Activated T-cell treated with anti-CD3 and anti-CD28 coated beads for 4 hours (primary cell): ENCODE data around the gene INO80C.
"Not testable (repeated sequence)": the region's sequence is repeated elsewhere in the genome, so short reads cannot be mapped to it uniquely, and the experiment has no call there.

ENCODE experiments used
- DNase-seq: peaks from one replicate; pipeline ENCODE4 v3.0.0-alpha.2; 2020

Gene INO80C

GRCh38 chr18:35458271-35458670, 39.5 kb downstream of the INO80C start:
- no peak for DNase-seq

DNA sequence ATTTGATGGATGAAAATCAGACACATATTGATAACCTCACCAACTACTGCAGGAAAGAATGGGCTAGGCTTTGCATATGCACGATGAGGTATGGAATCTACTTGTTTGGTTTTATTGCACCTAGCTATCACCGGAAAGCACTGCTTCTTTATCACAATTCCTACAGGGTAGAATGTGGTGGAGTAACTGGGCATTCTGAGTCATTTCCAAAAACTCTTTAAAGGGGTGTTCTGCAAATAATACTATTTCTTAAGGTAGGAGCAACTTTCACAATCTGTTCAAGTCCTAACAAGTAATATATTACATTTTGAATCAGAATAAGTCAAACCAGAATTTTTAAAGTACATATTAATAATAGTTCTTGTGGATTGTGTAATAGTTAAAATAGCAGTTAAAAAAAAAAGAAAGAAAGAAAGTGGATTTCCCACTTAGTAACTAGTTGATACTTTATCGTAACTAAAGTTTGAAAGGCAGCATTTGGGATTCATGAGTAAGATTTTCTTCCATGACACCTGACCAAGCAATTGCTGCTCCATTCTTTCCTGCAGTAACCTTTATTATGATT, 40.5 kb downstream of the INO80C start:
- DNase-seq: no peak

DNA sequence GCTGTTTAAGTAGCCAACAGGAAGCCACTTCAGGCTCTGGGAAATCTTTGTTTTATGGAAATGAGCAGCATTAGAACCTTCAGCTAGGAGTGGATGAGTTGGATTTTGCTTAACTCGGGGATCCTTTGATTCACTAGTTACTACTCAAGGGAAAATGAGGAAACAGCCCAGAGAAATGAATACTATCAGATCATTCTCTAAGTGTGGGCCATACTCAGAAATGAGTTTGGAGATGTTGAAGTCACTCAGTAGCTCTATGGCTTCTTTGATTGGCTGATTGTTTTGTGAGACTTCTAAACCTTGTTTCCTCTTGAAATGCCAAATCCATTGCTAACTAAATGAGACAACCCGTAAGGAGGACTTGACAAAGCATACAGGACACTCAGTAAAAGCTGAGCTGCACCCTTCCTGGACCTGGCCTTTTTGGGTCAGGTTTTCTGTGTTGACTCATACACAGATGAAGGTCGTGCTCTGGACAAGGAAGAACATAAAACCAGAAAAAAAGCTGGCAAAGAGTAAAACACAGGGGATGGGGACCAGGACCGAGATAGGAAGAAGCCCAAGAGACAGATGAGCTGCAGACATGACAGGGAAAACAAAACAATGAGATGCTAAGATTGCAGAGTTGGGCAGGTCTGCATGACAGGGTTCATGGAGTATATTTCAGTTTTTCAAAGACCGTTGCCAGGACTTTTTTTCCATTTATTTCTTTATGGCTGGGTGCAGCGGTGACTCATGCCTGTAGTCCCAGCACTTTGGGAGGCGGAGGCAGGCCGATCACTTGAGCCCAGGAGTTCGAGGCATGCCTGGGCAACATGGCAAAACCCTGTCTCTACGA, 41.6 kb downstream of the INO80C start:
- no peak for DNase-seq

GRCh38 chr18:35454803-35455202, 43.0 kb downstream of the INO80C start:
- DNase-seq: no peak

DNA sequence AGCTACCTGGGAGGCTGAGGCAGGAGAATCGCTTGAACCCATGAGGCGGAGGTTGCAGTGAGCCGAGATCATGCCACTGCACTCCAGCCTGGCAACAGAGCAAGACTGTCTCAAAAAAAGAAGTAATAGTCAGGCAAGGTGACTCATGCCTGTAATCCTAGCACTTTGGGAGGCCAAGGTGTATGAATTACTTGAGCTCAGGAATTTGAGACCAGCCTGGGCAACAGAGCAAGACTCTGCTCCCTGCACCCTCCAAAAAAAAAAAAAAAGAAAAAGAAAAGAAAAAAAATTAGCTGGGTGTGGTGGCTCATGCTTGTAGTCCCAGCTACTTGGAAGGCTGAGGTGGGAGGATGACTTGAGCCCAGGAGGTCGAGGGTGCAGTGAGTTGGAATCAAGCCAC, 44.7 kb downstream of the INO80C start:
- DNase-seq: not testable (repeated sequence)

DNA sequence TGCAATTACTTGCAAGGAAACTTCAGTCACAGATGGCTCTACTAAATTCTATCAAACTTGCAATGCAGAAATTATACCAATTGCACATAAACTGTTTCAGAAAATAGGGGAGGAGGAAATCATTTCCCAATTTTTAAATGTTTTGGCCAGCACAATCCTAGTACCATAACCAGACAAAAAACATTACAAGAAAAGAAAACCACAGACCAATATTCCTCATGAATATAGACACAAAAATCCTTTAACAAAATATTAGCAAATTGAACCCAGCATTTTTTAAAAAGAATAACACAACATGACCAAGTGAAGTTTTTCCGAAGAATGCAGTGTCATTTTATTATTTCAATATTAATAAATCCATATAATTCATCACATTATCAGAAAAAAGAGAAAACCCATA, 45.8 kb downstream of the INO80C start:
- DNase-seq: no peak

DNA sequence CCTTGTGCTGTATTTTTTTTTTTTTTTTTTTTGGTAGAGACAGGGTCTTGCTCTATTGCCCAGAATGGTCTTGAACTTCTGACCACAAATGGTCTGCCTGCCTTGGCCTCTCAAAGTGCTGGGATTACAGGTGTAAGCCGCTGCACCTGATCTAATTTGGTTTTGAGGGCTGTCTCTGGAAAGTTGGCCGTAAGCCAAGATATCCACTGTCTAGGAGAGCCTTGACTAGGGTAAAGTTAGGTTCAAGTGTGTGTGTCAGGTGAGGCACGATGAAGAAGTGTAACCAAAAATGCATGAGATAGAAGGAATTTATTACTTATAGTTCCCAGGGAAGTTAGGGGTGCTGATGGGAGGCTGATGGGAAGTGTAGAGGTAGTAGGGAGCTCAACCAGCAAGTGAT, 46.7 kb downstream of the INO80C start:
- no peak for DNase-seq

GRCh38 chr18:35444636-35445035, 53.1 kb downstream of the INO80C start:
- DNase-seq: no peak

GRCh38 chr18:35443847-35444246, 53.9 kb downstream of the INO80C start:
- DNase-seq: no peak

- no peak for DNase-seq
These were observed 54.3 kb downstream of the INO80C start for GRCh38 chr18:35443434-35443833.

- DNase-seq: no peak
These were observed 55.1 kb downstream of the INO80C start for GRCh38 chr18:35442701-35443100.

DNA sequence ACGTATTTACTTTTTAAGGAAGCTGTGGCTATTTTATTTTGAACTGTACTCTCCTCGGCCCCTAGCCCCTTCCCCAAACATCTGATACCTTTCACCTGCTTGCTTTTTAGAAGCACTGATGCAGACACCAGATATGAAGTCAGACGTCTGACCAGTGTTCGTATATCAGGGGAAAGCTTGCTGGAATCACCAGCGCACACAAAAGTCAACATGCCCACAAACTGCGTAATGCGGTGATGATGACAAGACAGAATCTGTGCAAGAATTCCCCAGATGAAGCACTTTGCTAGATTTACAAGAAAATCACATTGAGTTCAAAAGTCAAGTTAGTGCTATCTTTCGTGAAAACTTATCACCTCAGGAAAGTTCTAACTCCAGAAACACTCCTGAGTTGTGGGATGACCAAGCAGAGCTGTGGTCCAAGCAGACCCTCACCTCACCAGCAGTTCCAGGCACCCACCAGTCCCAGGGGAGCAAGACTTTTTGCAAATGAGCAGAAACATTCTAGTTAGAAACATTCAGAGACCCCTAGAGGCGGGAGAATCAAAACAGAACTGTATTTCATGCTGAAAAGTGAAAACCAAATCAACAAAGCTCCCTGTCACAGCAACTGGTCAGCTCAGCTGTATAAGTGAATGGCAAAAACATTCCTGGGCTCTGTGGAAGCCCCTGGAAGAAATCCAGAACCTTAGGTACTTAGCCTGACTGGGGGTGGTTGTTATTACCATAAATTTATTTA, 55.7 kb downstream of the INO80C start:
- no peak for DNase-seq

GRCh38 chr18:35438480-35439234, 59.1 kb downstream of the INO80C start:
- DNase-seq: no peak

- no peak for DNase-seq
These were observed 59.9 kb downstream of the INO80C start for GRCh38 chr18:35437836-35438235.

GRCh38 chr18:35436076-35436649, 61.6 kb downstream of the INO80C start:
- DNase-seq: no peak

DNA sequence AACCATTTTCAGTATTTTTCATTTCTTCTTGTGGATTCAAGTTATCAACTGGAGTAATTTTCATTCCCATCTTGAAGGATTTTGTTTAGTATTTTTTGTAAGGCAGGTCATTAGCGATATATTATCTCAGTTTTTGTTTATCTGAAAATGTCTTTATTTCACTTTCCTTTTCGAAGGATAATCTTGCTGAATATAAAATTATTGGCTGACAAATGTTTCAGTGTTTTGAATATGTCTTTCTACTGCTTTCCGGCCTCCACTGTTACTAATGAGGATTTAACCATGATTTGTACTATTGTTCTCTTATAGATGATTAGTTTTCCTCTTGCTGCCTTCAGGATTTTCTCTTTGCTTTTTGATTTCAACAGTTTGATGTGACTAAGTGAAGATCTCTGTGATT, 62.4 kb downstream of the INO80C start:
- DNase-seq: no peak

DNA sequence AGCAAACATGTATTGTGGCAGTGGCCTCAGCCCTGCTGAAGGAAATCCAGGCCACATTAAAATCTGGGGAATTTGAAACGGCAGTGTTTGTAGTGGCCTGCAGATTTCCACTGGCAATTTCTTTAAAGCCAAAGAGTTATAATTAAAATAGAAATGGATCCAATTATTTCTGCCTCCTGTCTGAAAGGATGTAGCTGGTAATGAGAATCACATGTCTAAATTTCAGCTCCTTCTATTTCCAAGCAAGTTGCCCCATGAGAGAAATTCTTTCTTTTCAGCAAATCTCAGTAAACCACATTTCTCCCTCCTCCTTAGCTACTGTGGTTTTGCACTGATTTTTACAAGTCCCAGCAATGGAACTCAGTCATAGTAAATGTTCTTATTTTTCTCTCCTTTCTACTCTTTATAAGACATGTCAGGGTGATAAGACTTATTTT, 65.2 kb downstream of the INO80C start:
- no peak for DNase-seq

DNA sequence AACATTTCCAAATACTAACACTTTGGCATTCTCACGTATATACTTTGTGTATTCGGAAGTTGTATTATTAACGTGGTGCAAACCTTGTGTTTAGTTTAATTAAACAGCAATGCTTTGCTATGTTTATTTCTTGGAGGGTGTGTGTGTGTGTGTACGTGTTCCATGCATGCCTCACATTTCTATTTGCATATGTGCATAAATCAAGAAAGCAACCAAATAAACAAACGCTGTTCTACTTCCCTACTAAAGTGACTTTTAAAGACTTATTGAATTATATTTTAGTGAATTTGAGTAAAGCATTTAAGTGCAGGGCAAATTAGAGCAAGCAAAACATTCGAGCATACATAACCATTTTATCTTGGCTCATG, 66.4 kb downstream of the INO80C start:
- DNase-seq: no peak

- no peak for DNase-seq
These were observed 66.9 kb downstream of the INO80C start for GRCh38 chr18:35430721-35431373.

- no peak for DNase-seq
These were observed 71.0 kb downstream of the INO80C start for GRCh38 chr18:35426786-35427185.

DNA sequence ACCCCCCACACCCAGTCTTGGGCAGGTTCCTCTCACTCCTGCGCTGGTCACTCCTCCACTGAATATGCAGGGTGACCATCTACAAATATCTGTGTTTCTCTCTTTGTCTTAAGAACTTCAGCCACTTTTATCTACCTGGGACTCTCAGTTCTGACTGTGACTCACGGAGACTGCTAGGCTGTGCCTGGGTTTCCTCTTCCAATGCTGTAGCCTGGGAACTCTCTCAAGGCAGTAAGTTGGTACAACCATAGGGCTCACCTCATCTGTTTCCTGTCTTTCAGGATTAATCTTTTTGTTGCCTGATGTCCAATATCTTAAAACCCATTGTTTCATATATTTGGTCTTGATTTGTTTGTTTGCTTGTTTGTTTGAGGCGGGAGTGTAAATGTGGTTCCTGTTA, 73.4 kb downstream of the INO80C start:
- DNase-seq: no peak

DNA sequence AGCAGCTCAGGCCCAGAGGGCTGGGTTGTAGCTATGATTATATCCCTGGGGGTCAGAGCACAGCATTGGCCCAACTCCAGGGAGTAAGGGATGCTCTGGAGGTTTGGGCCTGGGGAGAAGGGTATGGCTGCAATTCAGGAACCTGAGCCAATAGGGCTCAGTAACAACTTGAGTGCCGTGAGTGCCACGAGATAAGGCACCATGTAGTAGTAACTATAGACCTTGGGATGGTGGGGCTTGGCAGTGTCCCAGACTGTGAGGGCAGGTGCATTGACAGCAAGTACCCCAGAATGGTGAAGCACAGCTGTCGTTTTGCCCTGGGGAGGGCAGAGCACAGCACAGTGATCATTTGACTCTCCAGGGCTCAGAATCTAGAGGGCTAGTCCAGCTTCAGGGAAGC, 75.5 kb downstream of the INO80C start:
- DNase-seq: no peak
